Measurements from ENCODE around the gene BCL2L2. TPM values are rescaled to one million over a fixed set of nuclear protein-coding genes. Genes with fewer than 3 reads are reported as not detected.

Gene BCL2L2
- total RNA-seq, 4 donors from 2014 or later, result 92.8 to 132 (median 121) TPM

DNA sequence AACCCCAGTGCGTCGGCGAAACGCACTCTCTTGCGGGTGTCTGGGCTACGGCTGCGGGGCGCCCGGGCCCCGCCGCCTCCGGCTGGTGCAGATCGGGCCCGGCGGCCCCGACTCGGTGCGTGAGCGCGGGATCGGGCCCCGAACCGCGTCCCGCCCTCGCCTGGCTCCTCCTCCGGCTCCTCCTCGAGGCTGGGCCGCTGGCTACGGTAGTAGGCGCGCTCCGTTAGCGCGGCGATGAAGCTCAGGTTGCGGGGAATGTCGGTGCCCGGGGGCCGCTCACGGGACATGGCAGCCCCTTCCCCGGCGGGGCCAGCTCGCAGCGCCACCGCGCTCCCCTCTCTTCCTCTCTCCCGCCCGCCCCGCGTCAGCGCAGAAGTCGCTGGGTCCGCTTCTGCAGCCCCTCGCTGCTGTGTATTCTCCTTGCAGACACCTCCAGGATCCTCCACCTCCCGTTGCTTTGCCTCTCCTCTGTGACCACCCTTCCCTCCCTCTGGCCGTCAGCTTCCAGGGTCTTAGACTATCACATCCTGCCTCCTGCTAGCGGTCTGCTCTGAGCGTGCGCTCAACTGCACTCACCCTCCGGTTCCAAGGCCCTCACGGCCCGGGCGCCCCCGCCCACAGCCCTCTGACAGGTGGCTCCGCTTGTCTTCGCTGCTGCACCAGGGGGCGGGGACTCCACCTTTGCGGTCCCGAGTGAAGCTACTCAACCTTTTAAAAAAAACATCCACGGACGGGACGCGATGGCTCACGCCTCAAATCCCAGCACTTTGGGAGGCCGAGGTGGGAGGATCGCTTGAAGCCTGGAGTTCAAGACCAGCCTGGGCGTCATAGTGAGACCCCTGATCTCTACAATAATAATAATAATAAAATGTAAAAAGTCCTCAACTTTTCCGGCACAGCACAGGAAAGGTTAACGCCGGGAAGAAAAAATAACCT is 4.1 kb upstream of the BCL2L2 start, which contains the start of gene PPP1R3E:
Gene PPP1R3E, minus strand, starts transcription at position 570 of the 936 bp plus-strand sequence. Its CDS starts 283 bp downstream, at position 287.
- peak within 1 kb of the TSS; percentile 69 to 84 (median 82) for H3K4me3 ChIP-seq
- H3K27ac ChIP-seq (replicated peaks in 1 of 4), result peak within 1 kb of the TSS; percentile 94 to 100 (median 99)
- TF ChIP-seq POLR2AphosphoS5 (IDR thresholded peaks at IDR 0.05) (peak; percentile 57 to 66), EP300 (IDR thresholded peaks at IDR 0.05) (no peak), POLR2A (IDR thresholded peaks at IDR 0.05; ENCODE audit: low read depth) (peak; percentile 44)
- TF ChIP-seq, protein P1, sequence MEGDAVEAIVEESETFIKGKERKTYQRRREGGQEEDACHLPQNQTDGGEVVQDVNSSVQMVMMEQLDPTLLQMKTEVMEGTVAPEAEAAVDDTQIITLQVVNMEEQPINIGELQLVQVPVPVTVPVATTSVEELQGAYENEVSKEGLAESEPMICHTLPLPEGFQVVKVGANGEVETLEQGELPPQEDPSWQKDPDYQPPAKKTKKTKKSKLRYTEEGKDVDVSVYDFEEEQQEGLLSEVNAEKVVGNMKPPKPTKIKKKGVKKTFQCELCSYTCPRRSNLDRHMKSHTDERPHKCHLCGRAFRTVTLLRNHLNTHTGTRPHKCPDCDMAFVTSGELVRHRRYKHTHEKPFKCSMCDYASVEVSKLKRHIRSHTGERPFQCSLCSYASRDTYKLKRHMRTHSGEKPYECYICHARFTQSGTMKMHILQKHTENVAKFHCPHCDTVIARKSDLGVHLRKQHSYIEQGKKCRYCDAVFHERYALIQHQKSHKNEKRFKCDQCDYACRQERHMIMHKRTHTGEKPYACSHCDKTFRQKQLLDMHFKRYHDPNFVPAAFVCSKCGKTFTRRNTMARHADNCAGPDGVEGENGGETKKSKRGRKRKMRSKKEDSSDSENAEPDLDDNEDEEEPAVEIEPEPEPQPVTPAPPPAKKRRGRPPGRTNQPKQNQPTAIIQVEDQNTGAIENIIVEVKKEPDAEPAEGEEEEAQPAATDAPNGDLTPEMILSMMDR (IDR thresholded peaks at IDR 0.05), result no peak
- H3K9me3 ChIP-seq, result no peaks in the 10 kb centered on the region
- peaks cover 0 to 15% (median 5%) of the 10 kb centered on the region in 4 donors for H3K36me3 ChIP-seq
- 4% methylated on average over 54 of the region's 81 CpGs for WGBS
- intact Hi-C loops (cut with DNase I), result loop anchor here (10.0 kb wide), 2 partner anchors 178 to 1142 kb away; partner anchors contain the start of gene SDR39U1
- H3K27me3 ChIP-seq, result no peaks in the 10 kb centered on the region
- H3K4me1 ChIP-seq, result peaks cover 43 to 55% (median 49%) of the 10 kb centered on the region in 4 donors
- peak; percentile 94 for DNase-seq (ENCODE audit: extremely low spot score)

GRCh38 chr14:23307146-23307530 is 505 bp downstream of the BCL2L2 start:
- Histone ChIP-seq H3K36me3 (peaks cover 10 to 43% (median 30%) of the 10 kb centered on the region in 4 donors), H3K27ac (replicated peaks in 1 of 4) (peak overlapping the region; percentile 87 to 91 (median 90)), H3K4me1 (peaks cover 35 to 57% (median 50%) of the 10 kb centered on the region in 4 donors), H3K4me3 (peak overlapping the region; percentile 69 to 87 (median 75)), H3K27me3 (no peaks in the 10 kb centered on the region), H3K9me3 (no peaks in the 10 kb centered on the region)
- 10% methylated on average over 4 of the region's 5 CpGs for WGBS
- intact Hi-C loops (cut with DNase I), result loop anchor here (10.0 kb wide), 2 partner anchors 182 to 1138 kb away; partner anchors contain the start of gene SDR39U1
- TF ChIP-seq EP300 (IDR thresholded peaks at IDR 0.05) (no peak), POLR2AphosphoS5 (IDR thresholded peaks at IDR 0.05) (no peak), POLR2A (IDR thresholded peaks at IDR 0.05; ENCODE audit: low read depth) (no peak)
- TF ChIP-seq, protein P1 (IDR thresholded peaks at IDR 0.05), result no peak
- no peak for DNase-seq (ENCODE audit: extremely low spot score)

- Histone ChIP-seq H3K9me3 (no peaks in the 10 kb centered on the region), H3K4me3 (peak overlapping the region; percentile 69 to 87 (median 75)), H3K36me3 (peaks cover 10 to 46% (median 32%) of the 10 kb centered on the region in 4 donors), H3K27me3 (no peaks in the 10 kb centered on the region), H3K4me1 (peaks cover 33 to 50% (median 46%) of the 10 kb centered on the region in 4 donors), H3K27ac (replicated peaks in 1 of 4) (peak overlapping the region; percentile 87 to 91 (median 90))
- no peak for TF ChIP-seq EP300 (IDR thresholded peaks at IDR 0.05)
- no peak for TF ChIP-seq POLR2AphosphoS5 (IDR thresholded peaks at IDR 0.05)
- no peak for TF ChIP-seq POLR2A (IDR thresholded peaks at IDR 0.05; ENCODE audit: low read depth)
- WGBS, result 80% methylated on average over 14 of the region's 22 CpGs
- intact Hi-C loops (cut with DNase I), result loop anchor here (10.0 kb wide), 2 partner anchors 183 to 1137 kb away; partner anchors contain the start of gene SDR39U1
- DNase-seq (ENCODE audit: extremely low spot score), result no peak
Observed at GRCh38 chr14:23307687-23308644, 1.3 kb downstream of the BCL2L2 start.

DNA sequence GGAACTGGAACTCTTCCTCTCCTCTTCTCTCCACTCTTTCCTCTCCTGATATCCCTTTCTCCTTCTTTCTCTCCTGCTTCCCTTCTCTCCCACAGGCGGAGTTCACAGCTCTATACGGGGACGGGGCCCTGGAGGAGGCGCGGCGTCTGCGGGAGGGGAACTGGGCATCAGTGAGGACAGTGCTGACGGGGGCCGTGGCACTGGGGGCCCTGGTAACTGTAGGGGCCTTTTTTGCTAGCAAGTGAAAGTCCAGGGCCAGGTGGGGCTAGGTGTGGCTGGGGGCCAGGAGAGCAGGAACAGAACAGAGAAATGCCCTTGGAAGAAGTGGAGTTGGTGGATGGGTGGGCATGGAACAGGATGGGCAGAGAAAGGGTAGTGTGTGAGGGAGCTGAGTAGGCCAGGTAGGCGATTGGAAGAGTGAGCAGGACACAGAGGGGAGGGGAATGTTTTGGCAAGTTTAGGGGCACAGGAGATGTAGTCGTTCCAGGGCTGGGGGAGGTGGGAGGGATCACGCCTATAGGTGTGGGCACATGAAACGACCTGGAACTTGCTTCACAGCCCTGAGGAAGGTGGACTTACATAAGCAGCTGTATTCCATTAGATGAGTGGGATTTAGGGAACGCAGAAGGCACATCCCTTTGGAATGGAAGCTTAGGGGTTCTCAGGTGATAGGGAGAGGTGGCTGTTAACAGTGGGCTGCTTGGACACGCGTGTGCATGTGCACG is 2.2 kb downstream of the BCL2L2 start:
- intact Hi-C loops (cut with DNase I), result loop anchor here (10.0 kb wide), 2 partner anchors 184 to 1136 kb away; partner anchors contain the start of gene SDR39U1
- no peak for DNase-seq (ENCODE audit: extremely low spot score)
- H3K27ac ChIP-seq (replicated peaks in 1 of 4), result peak overlapping the region in 2 of 4 donors; percentile 91
- TF ChIP-seq, protein P1 (IDR thresholded peaks at IDR 0.05), result no peak
- no peak for TF ChIP-seq POLR2AphosphoS5 (IDR thresholded peaks at IDR 0.05)
- no peak overlapping the region for H3K4me3 ChIP-seq
- H3K9me3 ChIP-seq, result no peaks in the 10 kb centered on the region
- H3K36me3 ChIP-seq, result peaks cover 10 to 46% (median 32%) of the 10 kb centered on the region in 4 donors
- WGBS, result 88% methylated on average over 17 of the region's 17 CpGs
- H3K4me1 ChIP-seq, result peaks cover 31 to 46% (median 41%) of the 10 kb centered on the region in 4 donors
- no peaks in the 10 kb centered on the region for H3K27me3 ChIP-seq
